Cardiac fibroblast (primary cell): Measurements from ENCODE around the gene CRADD.
A peak's percentile ranks its signal among the peaks of the same experiment; 100 is the strongest.

Experiments used
- DNase-seq, 2 donors: peaks; one replicate each; pipeline versions ENCODE4 v3.0.0 to v3.0.0-alpha.2; 2010; ENCODE audit warnings: low read depth in 2 of 2
- H3K4me3 ChIP-seq, 2 donors: replicated peaks in 1 of 2; 1 replicate in 1 of 2; 2 replicates in 1 of 2; pipeline ENCODE4 v1.5.1; 2011; ENCODE audit warnings: low read depth in 2 of 2, low read length in 2 of 2, mild to moderate bottlenecking in 2 of 2, moderate library complexity in 1 of 2
- CTCF ChIP-seq: IDR thresholded peaks from one replicate; pipeline ENCODE4 v1.5.1; 2011; ENCODE audit warnings: low read depth, mild to moderate bottlenecking, low read length, inconsistent platforms

The CRADD gene

GRCh38 chr12:93901739-93902138, 224.6 kb downstream of the CRADD start:
- DNase-seq, result no peak
- no peak overlapping the region for H3K4me3 ChIP-seq
- no peak for TF ChIP-seq CTCF

DNA sequence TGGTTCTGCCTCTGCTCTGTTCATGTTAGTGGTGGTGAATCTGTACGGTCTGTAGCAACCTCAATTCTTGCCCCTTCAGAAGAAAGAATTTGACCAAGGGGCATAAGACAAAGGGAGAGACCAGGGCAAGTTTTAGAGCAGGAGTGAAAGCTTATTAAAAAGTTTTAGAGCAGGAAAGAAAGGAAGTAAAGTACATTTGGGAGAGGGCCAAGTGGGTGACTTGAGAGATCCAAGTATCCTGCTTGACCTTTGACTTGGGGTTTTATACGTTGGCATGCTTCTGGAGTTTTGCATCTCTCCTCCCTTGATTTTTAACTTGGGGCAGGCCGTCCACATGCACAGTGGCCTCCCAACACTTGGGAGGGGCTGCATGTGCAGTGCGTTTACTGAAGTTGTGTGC, 225.0 kb downstream of the CRADD start:
- no peak for DNase-seq

GRCh38 chr12:93902736-93903562, 225.8 kb downstream of the CRADD start:
- TF ChIP-seq CTCF, result no peak
- DNase-seq, result no peak

More for the DNA sequence above, 225.0 kb downstream of the CRADD start:
- no peak for TF ChIP-seq CTCF
- no peak overlapping the region for H3K4me3 ChIP-seq

DNA sequence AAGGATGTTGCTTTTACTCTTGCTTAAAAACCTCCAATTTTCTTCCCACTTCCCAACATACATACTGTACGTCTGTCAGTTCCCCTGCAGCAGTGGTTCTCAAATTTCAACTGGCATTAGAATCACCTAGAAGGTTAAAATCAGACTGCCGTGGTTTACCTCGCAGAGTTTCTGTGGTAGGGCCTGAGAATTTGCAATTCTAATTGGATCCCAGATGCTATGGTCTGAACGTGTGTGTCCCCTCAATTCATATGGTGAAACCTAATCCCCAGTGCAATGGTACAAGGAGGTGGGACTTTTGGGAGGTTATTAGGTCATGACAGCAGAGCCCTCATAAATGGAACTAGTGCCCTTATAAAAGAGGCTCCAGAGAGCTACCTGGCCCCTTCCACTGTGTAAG, 226.9 kb downstream of the CRADD start:
- TF ChIP-seq CTCF, result no peak
- H3K4me3 ChIP-seq, result no peak overlapping the region
- no peak for DNase-seq

More at GRCh38 chr12:93902736-93903562, 225.8 kb downstream of the CRADD start:
- no peak overlapping the region for H3K4me3 ChIP-seq

DNA sequence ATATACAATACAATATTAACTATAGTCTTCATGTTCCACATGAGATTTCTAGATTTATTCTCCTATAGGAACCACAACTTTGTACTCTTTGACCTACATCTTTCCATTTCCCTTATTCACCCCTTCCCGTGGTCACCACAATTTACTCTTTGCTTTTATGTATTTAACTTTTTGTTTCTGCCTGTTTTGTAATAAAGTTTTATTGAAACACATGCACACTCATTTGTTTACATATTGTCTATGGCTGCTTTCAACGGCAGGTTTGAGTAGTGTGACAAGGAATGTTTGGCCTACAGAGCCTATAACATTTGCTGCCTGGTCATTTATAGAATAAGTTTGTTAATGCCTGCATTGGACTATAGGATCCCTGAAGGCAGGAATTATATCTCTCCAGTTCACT, 231.1 kb downstream of the CRADD start:
- DNase-seq, result no peak
- H3K4me3 ChIP-seq, result no peak overlapping the region
- TF ChIP-seq CTCF, result no peak

- no peak overlapping the region for H3K4me3 ChIP-seq
- TF ChIP-seq CTCF, result no peak
- DNase-seq, result peak; percentile 78 to 85
Observed at GRCh38 chr12:93908846-93909567, 231.8 kb downstream of the CRADD start.
